Naive thymus-derived CD4-positive, alpha-beta T cell (primary cell): ENCODE measurements around the gene JMJD7. TPM values are rescaled to one million over a fixed set of nuclear protein-coding genes. Genes with fewer than 3 reads are reported as not detected.
A peak's percentile ranks its signal among the peaks of the same experiment; 100 is the strongest.

Experiments used
- ATAC-seq: fragments of 150-1000 bp; cut with Tn5 transposase; 2 replicates; pipeline ENCODE4 v1.10.0; 2021; ENCODE audit warnings: mild to moderate bottlenecking, moderate library complexity
- CTCF ChIA-PET: fragments of 350-600 bp; sonication (Branson Sonifier 250); formaldehyde crosslinking; loops from one replicate; lab custom pipeline; 2021; ENCODE audit warnings: antibody characterized with exemption; lab: Charles Lee
- POLR2A ChIA-PET: fragments of 350-600 bp; sonication (Branson Sonifier 250); formaldehyde crosslinking; loops from one replicate; lab custom pipeline; 2021; ENCODE audit warnings: antibody characterized with exemption, inconsistent platforms; lab: Charles Lee
- DNase-seq, 9 donors: peaks; one replicate each; pipeline versions ENCODE4 v3.0.0 to v3.0.0-alpha.2; 2020 to 2022; ENCODE audit warnings: mixed read lengths in 1 of 9
- H3K27ac ChIP-seq: one replicate; pipeline ENCODE4 v1.7.0; 2013; ENCODE audit warnings: mild to moderate bottlenecking, low read depth, low read length, moderate library complexity
- H3K27me3 ChIP-seq, 2 donors: one replicate each; pipeline ENCODE4 v1.7.0; 2013; ENCODE audit warnings: low read length in 2 of 2, mild to moderate bottlenecking in 2 of 2, moderate library complexity in 2 of 2; ENCODE audit not compliant: control insufficient read depth in 2 of 2, insufficient read depth in 2 of 2
- H3K36me3 ChIP-seq, 3 experiments: 1 replicate in 2 of 3; 2 replicates in 1 of 3; pipeline ENCODE4 v1.7.0; 2013; ENCODE audit warnings: low read length in 3 of 3, mild to moderate bottlenecking in 3 of 3, moderate library complexity in 1 of 3; ENCODE audit not compliant: insufficient read depth in 3 of 3, control insufficient read depth in 2 of 3
- H3K4me1 ChIP-seq, 2 donors: one replicate each; pipeline ENCODE4 v1.7.0; 2013; ENCODE audit warnings: low read length in 2 of 2, mild to moderate bottlenecking in 2 of 2, moderate library complexity in 1 of 2; ENCODE audit not compliant: control insufficient read depth in 2 of 2, insufficient read depth in 2 of 2
- H3K4me3 ChIP-seq: 2 replicates; pipeline ENCODE4 v1.7.0; 2013; ENCODE audit warnings: mild to moderate bottlenecking, low read length
- H3K9me3 ChIP-seq, 3 experiments: 1 replicate in 2 of 3; 2 replicates in 1 of 3; pipeline ENCODE4 v1.7.0; 2013; ENCODE audit warnings: low read length in 3 of 3; ENCODE audit not compliant: control insufficient read depth in 2 of 3
- H3K27ac Mint-ChIP-seq, 9 donors: one replicate each; pipeline ENCODE4 v1.8.0; 2020 to 2022; ENCODE audit warnings: mixed read lengths in 9 of 9, mild to moderate bottlenecking in 8 of 9, moderate library complexity in 5 of 9, inconsistent platforms in 2 of 9
- H3K27me3 Mint-ChIP-seq, 5 donors: one replicate each; pipeline ENCODE4 v1.8.0; 2021 to 2022; ENCODE audit warnings: mixed read lengths in 5 of 5, mild to moderate bottlenecking in 1 of 5
- H3K36me3 Mint-ChIP-seq, 5 donors: one replicate each; pipeline ENCODE4 v1.8.0; 2020 to 2022; ENCODE audit warnings: mixed read lengths in 5 of 5, mild to moderate bottlenecking in 3 of 5, inconsistent platforms in 1 of 5
- H3K4me1 Mint-ChIP-seq, 7 donors: one replicate each; pipeline ENCODE4 v1.8.0; 2020 to 2022; ENCODE audit warnings: mixed read lengths in 7 of 7, mild to moderate bottlenecking in 3 of 7, inconsistent platforms in 1 of 7
- H3K4me3 Mint-ChIP-seq, 10 donors: one replicate each; pipeline ENCODE4 v1.8.0; 2020 to 2022; ENCODE audit warnings: mild to moderate bottlenecking in 10 of 10, mixed read lengths in 10 of 10, moderate library complexity in 6 of 10, inconsistent platforms in 2 of 10
- H3K9me3 Mint-ChIP-seq, 11 donors: one replicate each; pipeline ENCODE4 v1.8.0; 2020 to 2022; ENCODE audit warnings: mixed read lengths in 11 of 11, mild to moderate bottlenecking in 4 of 11, inconsistent platforms in 1 of 11, moderate library complexity in 1 of 11
- intact Hi-C, 2 donors: fragments of 100-400 bp; cut with micrococcal nuclease; formaldehyde crosslinking; loops; one replicate each; pipeline ENCODE4 v1.15.1; 2023
- polyA plus RNA-seq, 2 donors: library from polyadenylated mRNA; unstranded; fragments of 300-500 nt; fragmentation: Illumina TruSeq; gene quantifications; one replicate each; pipeline ENCODE4 v1.2.3, GENCODE V29; 2021
- total RNA-seq, 6 experiments: library from RNA in 5 of 6; stranded (reverse) in 5 of 6; gene quantifications; 1 replicate in 5 of 6; 2 replicates in 1 of 6; pipeline ENCODE4 v1.2.3 and lab custom pipeline; 2021 to 2026

Gene JMJD7
- total and polyA plus RNA-seq, 7 experiments from 2014 or later = 22.4 to 83.7 (median 36.4) TPM

DNA sequence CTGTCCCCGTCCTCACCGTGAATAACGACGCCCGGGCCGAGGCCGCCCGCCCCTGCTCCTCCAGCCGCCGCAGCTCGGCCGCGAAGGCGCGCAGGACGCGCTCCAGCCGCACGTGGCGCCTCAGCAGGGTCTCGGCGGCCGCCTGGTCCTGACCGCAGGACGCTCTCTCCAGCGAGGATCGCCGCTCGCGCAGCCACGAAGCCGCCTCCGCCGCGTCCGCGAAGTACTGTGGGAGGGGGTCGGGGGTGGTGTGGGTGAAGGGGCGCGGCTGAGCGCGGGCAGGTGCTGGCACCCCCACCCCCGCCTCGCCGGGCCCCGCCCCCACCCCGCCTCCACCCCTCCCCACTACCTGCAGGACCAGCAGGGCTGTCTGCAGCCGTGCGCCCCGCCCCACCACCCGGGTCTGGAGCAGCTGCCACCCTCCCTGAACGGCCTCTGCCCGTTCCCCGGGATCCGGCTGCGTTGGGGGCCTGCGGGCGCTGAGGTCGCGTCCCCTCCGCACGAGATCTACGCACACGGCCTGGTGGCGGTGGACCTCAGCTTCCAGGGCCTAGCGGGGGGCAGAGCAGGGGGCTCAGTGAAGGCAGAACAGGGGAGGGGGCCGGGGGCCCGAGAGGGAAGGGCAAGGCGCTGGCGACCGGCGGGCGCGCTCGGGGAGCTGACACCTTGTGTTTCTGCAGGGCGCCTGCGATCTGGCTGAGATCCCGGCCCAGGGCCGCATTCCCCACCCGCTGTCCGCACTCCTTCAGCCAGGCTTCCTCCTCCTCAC, 54.2 kb downstream of the JMJD7 start:
- Mint-ChIP-seq H3K4me3 (peak overlapping the region in 4 of 10 donors; percentile 41 to 73 (median 58)), H3K27ac (peak overlapping the region in 1 of 9 donors; percentile 52)
- peak; percentile 36 for ATAC-seq

DNA sequence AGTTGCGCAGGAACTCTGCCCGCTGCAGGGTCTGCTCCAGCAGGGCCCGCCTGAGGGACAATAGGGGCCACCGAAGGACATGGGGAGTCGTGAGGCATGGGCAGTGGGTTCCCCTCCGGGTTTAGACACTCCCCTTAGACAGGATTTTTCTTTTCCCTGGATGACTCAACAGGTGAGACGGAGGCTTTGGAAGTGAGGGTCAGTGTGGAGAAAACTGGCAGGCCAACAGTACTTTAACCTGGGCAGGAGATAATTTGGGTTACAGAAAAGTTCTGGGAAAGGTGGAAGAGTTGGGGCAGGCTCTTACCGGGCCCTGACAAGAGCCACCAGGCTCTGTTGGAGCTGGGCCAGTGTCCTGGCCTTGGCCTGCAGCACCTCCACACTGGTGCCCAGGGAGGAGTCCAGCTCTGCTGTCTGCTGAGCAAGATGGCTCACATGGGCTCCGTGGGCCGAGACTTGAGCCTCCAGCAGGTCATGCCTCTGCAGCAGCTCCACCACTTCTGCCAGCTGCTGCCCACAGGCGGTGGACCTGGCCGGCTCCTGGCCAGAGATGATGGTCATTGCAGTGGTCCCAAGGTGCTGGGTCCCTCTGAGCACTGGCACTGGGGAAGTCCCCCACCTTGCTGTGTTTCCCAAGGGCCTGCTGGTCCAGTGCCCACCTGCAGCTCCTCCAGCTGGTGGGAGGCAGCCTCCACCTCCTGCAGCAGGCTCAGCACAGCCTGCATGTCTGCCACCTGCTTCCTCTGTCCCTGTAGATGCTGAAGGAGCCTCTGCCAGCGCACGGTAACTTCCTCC, 55.0 kb downstream of the JMJD7 start:
- Mint-ChIP-seq H3K9me3 (no peaks in the 10 kb centered on the region), H3K4me1 (peaks cover 5 to 17% (median 10%) of the 10 kb centered on the region in 7 donors), H3K27me3 (peaks cover 6 to 20% (median 10%) of the 10 kb centered on the region in 5 donors), H3K27ac (peak overlapping the region in 2 of 9 donors; percentile 14 to 52), H3K4me3 (peak overlapping the region in 3 of 10 donors; percentile 41 to 73 (median 45)), H3K36me3 (no peaks in the 10 kb centered on the region)
- ATAC-seq (no peak), DNase-seq (no peak)
- Histone ChIP-seq H3K27ac (no peak overlapping the region), H3K9me3 (no peaks in the 10 kb centered on the region), H3K36me3 (no peaks in the 10 kb centered on the region), H3K4me3 (no peak overlapping the region), H3K27me3 (no peaks in the 10 kb centered on the region), H3K4me1 (peaks cover 0 to 6% of the 10 kb centered on the region in 2 donors)
- CTCF ChIA-PET = no interaction called here
- intact Hi-C loops = no loop called here
- POLR2A ChIA-PET = no interaction called here

More for the DNA sequence above, 54.2 kb downstream of the JMJD7 start:
- no peaks in the 10 kb centered on the region for H3K36me3 ChIP-seq
- Mint-ChIP-seq H3K27me3 (peaks cover 6 to 20% (median 10%) of the 10 kb centered on the region in 5 donors), H3K4me1 (peaks cover 5 to 17% (median 7%) of the 10 kb centered on the region in 7 donors), H3K36me3 (no peaks in the 10 kb centered on the region), H3K9me3 (no peaks in the 10 kb centered on the region)
- H3K27ac ChIP-seq = no peak overlapping the region
- H3K4me3 ChIP-seq = no peak overlapping the region
- no peaks in the 10 kb centered on the region for H3K4me1 ChIP-seq
- CTCF ChIA-PET = interaction anchor here (1.3 kb wide), 1 partner anchor 55 kb away, joined by 3 read pairs; no protein-coding TSS in a partner anchor
- no peaks in the 10 kb centered on the region for H3K27me3 ChIP-seq
- no peak for DNase-seq
- intact Hi-C loops = no loop called here
- no peaks in the 10 kb centered on the region for H3K9me3 ChIP-seq
- POLR2A ChIA-PET = no interaction called here

DNA sequence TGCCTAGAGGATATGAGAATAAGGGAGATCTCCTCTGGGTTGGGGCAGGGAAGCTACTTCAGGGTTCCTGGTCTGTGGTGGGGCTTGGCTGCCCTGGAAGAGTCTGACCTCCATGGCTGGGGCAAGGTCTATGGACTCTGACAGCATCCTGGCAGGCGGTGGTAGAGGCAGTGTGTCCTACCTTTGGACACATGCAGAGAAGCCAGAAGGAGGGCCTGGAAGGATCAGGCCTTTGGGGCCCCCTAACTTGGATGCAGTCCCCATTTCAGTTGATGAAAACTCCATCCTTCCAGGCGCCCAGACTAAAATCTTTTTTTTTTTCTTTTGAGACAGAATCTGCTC, 55.6 kb downstream of the JMJD7 start:
- H3K4me3 Mint-ChIP-seq = peak overlapping the region in 2 of 10 donors; percentile 1 to 73
- no peaks in the 10 kb centered on the region for H3K9me3 ChIP-seq
- peaks cover 6 to 20% (median 10%) of the 10 kb centered on the region in 5 donors for H3K27me3 Mint-ChIP-seq
- peaks cover 0 to 11% of the 10 kb centered on the region in 2 donors for H3K4me1 ChIP-seq
- ATAC-seq = no peak
- no peak overlapping the region for H3K4me3 ChIP-seq
- ChIA-PET CTCF (no interaction called here), POLR2A (no interaction called here)
- no peak overlapping the region for H3K27ac Mint-ChIP-seq
- H3K9me3 Mint-ChIP-seq = no peaks in the 10 kb centered on the region
- no peaks in the 10 kb centered on the region for H3K27me3 ChIP-seq
- DNase-seq = no peak
- no peaks in the 10 kb centered on the region for H3K36me3 ChIP-seq
- intact Hi-C loops = no loop called here
- peaks cover 6 to 18% (median 10%) of the 10 kb centered on the region in 7 donors for H3K4me1 Mint-ChIP-seq
- no peaks in the 10 kb centered on the region for H3K36me3 Mint-ChIP-seq
- no peak overlapping the region for H3K27ac ChIP-seq

DNA sequence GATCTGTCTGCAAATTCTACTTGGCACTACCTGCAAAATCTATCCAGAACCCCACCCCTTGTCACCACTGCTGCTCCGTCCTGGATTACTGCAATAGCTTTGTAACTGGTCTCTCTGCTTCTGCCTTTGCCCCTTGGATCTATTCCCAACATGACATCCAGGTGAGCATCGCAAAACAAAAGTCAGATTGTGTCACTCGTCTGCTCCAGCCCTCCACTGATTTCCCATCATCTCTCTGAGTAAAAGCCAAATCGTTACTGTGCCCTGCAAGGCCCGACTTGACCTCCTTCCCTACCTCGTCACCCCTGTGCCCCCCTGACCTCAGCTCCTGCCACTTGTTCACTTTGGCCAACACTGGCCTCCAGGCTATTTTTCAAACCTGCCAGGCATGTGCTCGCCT, 56.6 kb downstream of the JMJD7 start:
- Histone ChIP-seq H3K27me3 (no peaks in the 10 kb centered on the region), H3K36me3 (no peaks in the 10 kb centered on the region), H3K4me1 (peaks cover 0 to 21% of the 10 kb centered on the region in 2 donors), H3K27ac (no peak overlapping the region), H3K9me3 (no peaks in the 10 kb centered on the region), H3K4me3 (no peak overlapping the region)
- no peak for ATAC-seq
- CTCF ChIA-PET = interaction anchor here (1.0 kb wide), 1 partner anchor 111 kb away, joined by 4 read pairs; no protein-coding TSS in a partner anchor
- peaks cover 6 to 20% (median 10%) of the 10 kb centered on the region in 5 donors for H3K27me3 Mint-ChIP-seq
- H3K4me3 Mint-ChIP-seq = peak overlapping the region in 2 of 10 donors; percentile 5 to 7
- H3K27ac Mint-ChIP-seq = peak overlapping the region in 1 of 9 donors; percentile 42
- intact Hi-C loops = no loop called here
- POLR2A ChIA-PET = no interaction called here
- no peaks in the 10 kb centered on the region for H3K36me3 Mint-ChIP-seq
- H3K9me3 Mint-ChIP-seq = no peaks in the 10 kb centered on the region
- peaks cover 11 to 26% (median 15%) of the 10 kb centered on the region in 7 donors for H3K4me1 Mint-ChIP-seq
- DNase-seq = no peak

DNA sequence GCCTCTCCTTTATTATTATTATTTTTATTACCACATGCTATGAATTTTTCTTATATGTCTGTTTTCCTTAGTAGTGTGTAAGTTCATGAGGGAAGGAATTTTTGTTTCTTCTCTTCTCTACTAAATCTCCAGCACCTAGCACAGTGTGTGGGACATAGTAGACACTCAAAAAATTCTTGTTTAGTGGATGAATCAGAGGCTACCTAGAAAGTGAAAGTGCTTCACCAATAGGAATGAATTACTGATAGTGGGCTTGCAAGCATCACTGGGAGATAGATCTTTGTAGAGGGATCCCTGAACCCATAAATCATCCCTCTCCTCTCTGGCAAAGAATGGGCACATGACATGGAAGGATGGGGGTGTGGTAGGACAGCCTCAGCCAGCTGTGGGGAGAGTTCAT, 57.4 kb downstream of the JMJD7 start:
- Histone ChIP-seq H3K36me3 (no peaks in the 10 kb centered on the region), H3K9me3 (no peaks in the 10 kb centered on the region), H3K4me1 (peaks cover 0 to 22% of the 10 kb centered on the region in 2 donors), H3K4me3 (no peak overlapping the region), H3K27me3 (no peaks in the 10 kb centered on the region), H3K27ac (no peak overlapping the region)
- no peaks in the 10 kb centered on the region for H3K36me3 Mint-ChIP-seq
- no peak overlapping the region for H3K4me3 Mint-ChIP-seq
- intact Hi-C loops = no loop called here
- peak overlapping the region in 1 of 9 donors; percentile 29 for H3K27ac Mint-ChIP-seq
- H3K27me3 Mint-ChIP-seq = peaks cover 6 to 20% (median 10%) of the 10 kb centered on the region in 5 donors
- ChIA-PET CTCF (interaction anchor here (1.0 kb wide), 1 partner anchor 112 kb away, joined by 4 read pairs; no protein-coding TSS in a partner anchor), POLR2A (no interaction called here)
- no peak for ATAC-seq
- no peak for DNase-seq
- H3K4me1 Mint-ChIP-seq = peaks cover 11 to 27% (median 15%) of the 10 kb centered on the region in 7 donors
- H3K9me3 Mint-ChIP-seq = no peaks in the 10 kb centered on the region

DNA sequence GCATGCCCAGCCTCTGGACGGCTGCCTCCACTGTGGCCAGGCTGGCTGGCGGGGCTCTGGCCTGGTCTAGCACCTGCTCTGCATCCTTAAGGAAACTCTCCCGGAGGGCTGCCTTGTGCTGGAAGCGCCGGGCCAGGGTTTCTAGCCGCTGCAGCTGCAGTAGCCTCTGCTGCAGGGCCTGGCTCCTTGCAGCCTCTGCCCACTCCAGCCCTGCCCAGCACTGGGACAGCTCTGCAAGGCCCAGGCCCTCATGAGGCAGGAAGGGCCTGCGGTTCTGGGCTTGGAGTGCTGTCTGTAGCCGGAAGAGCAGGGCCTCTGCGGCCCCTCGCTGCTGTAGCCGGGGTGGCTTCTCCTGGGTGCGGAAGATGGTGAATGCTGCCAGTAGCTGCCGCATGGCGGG, 57.9 kb downstream of the JMJD7 start:
- no peaks in the 10 kb centered on the region for H3K36me3 Mint-ChIP-seq
- no peak for ATAC-seq
- no peaks in the 10 kb centered on the region for H3K9me3 Mint-ChIP-seq

More for the DNA sequence above, 57.9 kb downstream of the JMJD7 start:
- H3K4me3 Mint-ChIP-seq = no peak overlapping the region
- H3K27ac Mint-ChIP-seq = no peak overlapping the region
- peaks cover 11 to 27% (median 15%) of the 10 kb centered on the region in 7 donors for H3K4me1 Mint-ChIP-seq
- intact Hi-C loops = no loop called here
- ChIA-PET POLR2A (no interaction called here), CTCF (no interaction called here)
- H3K36me3 ChIP-seq = no peaks in the 10 kb centered on the region
- DNase-seq = no peak
- H3K27me3 ChIP-seq = no peaks in the 10 kb centered on the region
- H3K9me3 ChIP-seq = no peaks in the 10 kb centered on the region
- H3K4me1 ChIP-seq = peaks cover 0 to 22% of the 10 kb centered on the region in 2 donors
- no peak overlapping the region for H3K4me3 ChIP-seq
- H3K27ac ChIP-seq = no peak overlapping the region
- peaks cover 6 to 15% (median 7%) of the 10 kb centered on the region in 5 donors for H3K27me3 Mint-ChIP-seq
